ENCODE measurements around the gene CECR2. TPM values are rescaled to one million over a fixed set of nuclear protein-coding genes. Genes with fewer than 3 reads are reported as not detected.

Gene CECR2
- total and polyA plus RNA-seq, 9 donors: 0.87 to 6.7 (median 1.4) TPM

- Histone ChIP-seq H3K36me3 (no peaks in the 10 kb centered on the region), H3K27ac (peak overlapping the region in 1 of 2 donors; percentile 59), H3K27me3 (no peaks in the 10 kb centered on the region), H3K9me3 (no peaks in the 10 kb centered on the region), H3K4me1 (ENCODE audit: insufficient read depth) (peaks cover 5% of the 10 kb centered on the region), H3K4me3 (no peak overlapping the region)
- intact Hi-C loops (cut with DNase I): no loop called here
- DNase-seq: no peak
- TF ChIP-seq, protein P1, sequence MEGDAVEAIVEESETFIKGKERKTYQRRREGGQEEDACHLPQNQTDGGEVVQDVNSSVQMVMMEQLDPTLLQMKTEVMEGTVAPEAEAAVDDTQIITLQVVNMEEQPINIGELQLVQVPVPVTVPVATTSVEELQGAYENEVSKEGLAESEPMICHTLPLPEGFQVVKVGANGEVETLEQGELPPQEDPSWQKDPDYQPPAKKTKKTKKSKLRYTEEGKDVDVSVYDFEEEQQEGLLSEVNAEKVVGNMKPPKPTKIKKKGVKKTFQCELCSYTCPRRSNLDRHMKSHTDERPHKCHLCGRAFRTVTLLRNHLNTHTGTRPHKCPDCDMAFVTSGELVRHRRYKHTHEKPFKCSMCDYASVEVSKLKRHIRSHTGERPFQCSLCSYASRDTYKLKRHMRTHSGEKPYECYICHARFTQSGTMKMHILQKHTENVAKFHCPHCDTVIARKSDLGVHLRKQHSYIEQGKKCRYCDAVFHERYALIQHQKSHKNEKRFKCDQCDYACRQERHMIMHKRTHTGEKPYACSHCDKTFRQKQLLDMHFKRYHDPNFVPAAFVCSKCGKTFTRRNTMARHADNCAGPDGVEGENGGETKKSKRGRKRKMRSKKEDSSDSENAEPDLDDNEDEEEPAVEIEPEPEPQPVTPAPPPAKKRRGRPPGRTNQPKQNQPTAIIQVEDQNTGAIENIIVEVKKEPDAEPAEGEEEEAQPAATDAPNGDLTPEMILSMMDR (IDR thresholded peaks at IDR 0.05): no peak
- TF ChIP-seq EP300 (IDR thresholded peaks at IDR 0.05): no peak
- TF ChIP-seq POLR2A (IDR thresholded peaks at IDR 0.05): no peak
- WGBS, 3 donors: 51 to 67% (median 65%) methylated on average over 1 of the region's 1 CpG
These were observed 61.9 kb downstream of the CECR2 start for GRCh38 chr22:17431179-17431578.

DNA sequence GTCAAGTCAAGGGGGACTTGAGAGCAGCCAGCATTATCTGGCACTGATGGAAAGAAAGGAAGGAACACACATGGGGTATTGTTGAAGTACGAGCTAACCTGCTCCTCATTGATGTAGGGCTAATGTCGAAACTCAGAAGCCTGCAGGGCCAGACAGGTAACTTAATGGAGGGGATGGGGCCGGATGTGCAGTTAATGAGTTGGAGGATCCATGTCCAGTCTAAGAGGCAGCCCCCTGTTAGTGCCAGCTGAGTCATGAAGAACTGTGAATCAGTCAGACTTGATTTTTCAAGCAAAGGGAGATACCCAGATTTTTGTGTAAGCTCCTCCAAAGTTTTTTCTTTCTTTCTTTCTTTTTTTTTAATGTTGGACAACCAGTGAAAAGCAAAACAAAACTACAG is 65.6 kb downstream of the CECR2 start:
- Histone ChIP-seq H3K27ac (no peak overlapping the region), H3K36me3 (no peaks in the 10 kb centered on the region), H3K4me1 (ENCODE audit: insufficient read depth) (peaks cover 5% of the 10 kb centered on the region), H3K27me3 (no peaks in the 10 kb centered on the region), H3K9me3 (no peaks in the 10 kb centered on the region), H3K4me3 (no peak overlapping the region)
- no peak for TF ChIP-seq EP300 (IDR thresholded peaks at IDR 0.05)
- TF ChIP-seq, protein P1 (IDR thresholded peaks at IDR 0.05): no peak
- no peak for TF ChIP-seq POLR2A (IDR thresholded peaks at IDR 0.05)
- no peak for DNase-seq
- WGBS, 3 donors: 67 to 83% (median 75%) methylated on average over 3 of the region's 3 CpGs
- intact Hi-C loops (cut with DNase I): no loop called here

- H3K4me3 ChIP-seq: no peak overlapping the region
- 67 to 75% (median 67%) methylated on average over 3 of the region's 3 CpGs for WGBS, 3 donors
- intact Hi-C loops (cut with DNase I): no loop called here
These were observed 66.1 kb downstream of the CECR2 start for GRCh38 chr22:17435375-17435774.

DNA sequence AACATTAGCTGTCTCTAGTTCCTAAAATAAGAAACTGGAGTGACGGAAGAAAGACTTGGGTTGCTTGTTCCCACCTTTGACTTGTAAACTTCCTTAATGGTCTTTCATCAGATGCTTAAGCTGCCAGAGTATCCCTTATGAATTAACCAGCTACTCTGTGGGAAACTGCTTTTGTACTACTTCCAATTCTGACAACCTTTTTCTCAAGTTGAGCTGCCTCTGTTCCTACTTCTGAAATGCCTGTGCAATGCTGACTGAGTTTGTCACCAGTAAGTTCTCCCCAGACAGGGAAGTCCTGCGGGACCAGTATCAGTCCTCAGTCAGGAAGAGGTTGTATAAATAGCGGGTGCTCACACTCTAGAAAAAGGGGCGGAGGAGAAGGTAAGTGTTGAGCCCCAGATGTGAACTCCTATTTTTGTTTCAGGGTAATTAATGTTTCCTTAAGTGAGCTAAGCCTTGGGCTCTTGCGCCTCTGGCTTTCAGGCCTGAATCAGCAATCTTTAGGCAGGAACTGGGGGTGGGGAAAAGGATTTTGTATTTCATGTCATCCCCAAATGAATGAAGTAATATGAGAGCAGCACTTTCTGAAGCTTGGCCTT is 67.2 kb downstream of the CECR2 start:
- H3K27me3 ChIP-seq: no peaks in the 10 kb centered on the region
- intact Hi-C loops (cut with DNase I): no loop called here
- TF ChIP-seq, protein P1 (IDR thresholded peaks at IDR 0.05): no peak
- TF ChIP-seq POLR2A (IDR thresholded peaks at IDR 0.05): no peak
- TF ChIP-seq EP300 (IDR thresholded peaks at IDR 0.05): no peak

More at GRCh38 chr22:17435375-17435774, 66.1 kb downstream of the CECR2 start:
- no peak for DNase-seq
- Histone ChIP-seq H3K4me1 (ENCODE audit: insufficient read depth) (peaks cover 2% of the 10 kb centered on the region), H3K9me3 (no peaks in the 10 kb centered on the region), H3K27me3 (no peaks in the 10 kb centered on the region), H3K36me3 (no peaks in the 10 kb centered on the region), H3K27ac (no peak overlapping the region)
- TF ChIP-seq, protein P1 (IDR thresholded peaks at IDR 0.05): no peak
- no peak for TF ChIP-seq EP300 (IDR thresholded peaks at IDR 0.05)
- no peak for TF ChIP-seq POLR2A (IDR thresholded peaks at IDR 0.05)

More for the DNA sequence above, 67.2 kb downstream of the CECR2 start:
- H3K9me3 ChIP-seq: no peaks in the 10 kb centered on the region
- 37 to 43% (median 41%) methylated on average over 5 of the region's 5 CpGs for WGBS, 3 donors
- no peaks in the 10 kb centered on the region for H3K36me3 ChIP-seq
- H3K27ac ChIP-seq: peak overlapping the region in 1 of 2 donors; percentile 31
- no peak overlapping the region for H3K4me3 ChIP-seq
- peaks cover 2% of the 10 kb centered on the region for H3K4me1 ChIP-seq (ENCODE audit: insufficient read depth)
- no peak for DNase-seq
